ENCODE data around the gene FHOD3. TPM values are rescaled to one million over a fixed set of nuclear protein-coding genes. Genes with fewer than 3 reads are reported as not detected.

Gene FHOD3
- total RNA-seq, 3 donors from 2014 or later: 2.7 to 14.4 (median 4.0) TPM

GRCh38 chr18:36792634-36793283 is 495.2 kb downstream of the FHOD3 start:
- DNase-seq: no peak
- intact Hi-C loops (cut with DNase I, micrococcal nuclease): no loop called here
- no peaks in the 10 kb centered on the region for H3K4me1 ChIP-seq (ENCODE audit: low read depth)
- ATAC-seq: no peak
- no peak for TF ChIP-seq CTCF (IDR thresholded peaks at IDR 0.05)
- H3K9me3 ChIP-seq: no peaks in the 10 kb centered on the region
- H3K4me3 ChIP-seq: no peak overlapping the region
- H3K36me3 ChIP-seq (ENCODE audit: low read depth): peaks cover 4% of the 10 kb centered on the region

- no peak overlapping the region for H3K4me3 ChIP-seq
- ATAC-seq (no peak), DNase-seq (no peak)
- peaks cover 3% of the 10 kb centered on the region for H3K36me3 ChIP-seq (ENCODE audit: low read depth)
- intact Hi-C loops (cut with DNase I, micrococcal nuclease): no loop called here
- no peaks in the 10 kb centered on the region for H3K4me1 ChIP-seq (ENCODE audit: low read depth)
- TF ChIP-seq CTCF (IDR thresholded peaks at IDR 0.05): no peak
- H3K9me3 ChIP-seq: no peaks in the 10 kb centered on the region
Measured at GRCh38 chr18:36798738-36799473, 501.4 kb downstream of the FHOD3 start.

- intact Hi-C loops (cut with DNase I, micrococcal nuclease): no loop called here
- no peak for DNase-seq
- no peak for TF ChIP-seq CTCF (IDR thresholded peaks at IDR 0.05)
- Histone ChIP-seq H3K9me3 (no peaks in the 10 kb centered on the region), H3K36me3 (ENCODE audit: low read depth) (peaks cover 5% of the 10 kb centered on the region), H3K4me3 (no peak overlapping the region), H3K4me1 (ENCODE audit: low read depth) (no peaks in the 10 kb centered on the region)
- no peak for ATAC-seq
Measured at GRCh38 chr18:36805105-36805504, 507.6 kb downstream of the FHOD3 start.

- H3K9me3 ChIP-seq: no peaks in the 10 kb centered on the region
- TF ChIP-seq CTCF (IDR thresholded peaks at IDR 0.05): no peak
- ATAC-seq: no peak
- no peak for DNase-seq
- intact Hi-C loops (cut with DNase I, micrococcal nuclease): no loop called here
- no peak overlapping the region for H3K4me3 ChIP-seq
- peaks cover 5% of the 10 kb centered on the region for H3K36me3 ChIP-seq (ENCODE audit: low read depth)
- no peaks in the 10 kb centered on the region for H3K4me1 ChIP-seq (ENCODE audit: low read depth)
Measured at GRCh38 chr18:36808681-36809080, 511.2 kb downstream of the FHOD3 start.

- DNase-seq: peak in 1 of 3 donors; percentile 30
- ATAC-seq: peak; percentile 90
- Histone ChIP-seq H3K9me3 (no peaks in the 10 kb centered on the region), H3K4me1 (ENCODE audit: low read depth) (no peaks in the 10 kb centered on the region), H3K36me3 (ENCODE audit: low read depth) (peaks cover 3% of the 10 kb centered on the region), H3K4me3 (no peak overlapping the region)
- intact Hi-C loops (cut with DNase I, micrococcal nuclease): no loop called here
- TF ChIP-seq CTCF (IDR thresholded peaks at IDR 0.05): peak; percentile 64
Measured at GRCh38 chr18:36809590-36810381, 512.3 kb downstream of the FHOD3 start.

All from mucosa of descending colon (tissue), 3 donors.